ENCODE data around the gene TJP1.
"Not testable (repeated sequence)": the region's sequence is repeated elsewhere in the genome, so short reads cannot be mapped to it uniquely, and the experiment has no call there.

TJP1 gene

DNA sequence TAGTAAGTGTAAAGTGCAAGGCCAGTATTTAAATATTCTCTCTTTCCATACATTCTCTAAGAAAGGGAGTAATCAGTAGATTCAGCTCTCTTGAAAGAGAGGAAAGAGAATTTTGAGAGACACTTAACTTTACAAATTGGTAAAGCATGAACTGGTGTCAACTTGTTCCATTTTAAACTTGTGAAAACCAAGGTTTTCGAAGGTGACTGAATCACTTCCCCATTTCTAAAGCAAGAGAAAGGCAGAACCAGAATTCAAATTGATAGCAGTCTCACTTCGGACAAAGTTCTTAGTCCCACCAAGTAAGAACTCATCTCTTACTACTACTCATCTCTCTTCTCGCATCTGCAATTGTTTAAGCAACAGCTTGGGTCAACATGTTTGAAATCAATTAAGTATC, 22.4 kb downstream of the TJP1 start:
- no peak for DNase-seq

DNA sequence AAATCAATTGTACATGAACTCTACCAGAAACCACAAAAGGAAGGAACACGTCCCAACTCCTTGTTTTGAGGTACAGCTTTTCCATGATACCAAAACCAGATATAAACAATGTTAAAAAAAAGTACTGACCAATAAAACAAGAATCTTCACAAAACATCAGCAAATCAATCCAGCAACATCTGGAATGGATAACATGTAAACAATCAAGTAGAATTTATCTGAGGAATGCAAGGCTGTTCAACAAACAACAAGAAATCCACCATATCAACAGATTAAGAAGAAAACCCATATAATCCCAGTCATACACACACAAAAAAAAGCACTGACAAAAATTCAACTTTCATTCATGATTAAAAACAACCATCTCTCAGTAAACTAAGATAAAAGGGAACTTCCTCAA, 26.7 kb downstream of the TJP1 start:
- no peak for DNase-seq

DNA sequence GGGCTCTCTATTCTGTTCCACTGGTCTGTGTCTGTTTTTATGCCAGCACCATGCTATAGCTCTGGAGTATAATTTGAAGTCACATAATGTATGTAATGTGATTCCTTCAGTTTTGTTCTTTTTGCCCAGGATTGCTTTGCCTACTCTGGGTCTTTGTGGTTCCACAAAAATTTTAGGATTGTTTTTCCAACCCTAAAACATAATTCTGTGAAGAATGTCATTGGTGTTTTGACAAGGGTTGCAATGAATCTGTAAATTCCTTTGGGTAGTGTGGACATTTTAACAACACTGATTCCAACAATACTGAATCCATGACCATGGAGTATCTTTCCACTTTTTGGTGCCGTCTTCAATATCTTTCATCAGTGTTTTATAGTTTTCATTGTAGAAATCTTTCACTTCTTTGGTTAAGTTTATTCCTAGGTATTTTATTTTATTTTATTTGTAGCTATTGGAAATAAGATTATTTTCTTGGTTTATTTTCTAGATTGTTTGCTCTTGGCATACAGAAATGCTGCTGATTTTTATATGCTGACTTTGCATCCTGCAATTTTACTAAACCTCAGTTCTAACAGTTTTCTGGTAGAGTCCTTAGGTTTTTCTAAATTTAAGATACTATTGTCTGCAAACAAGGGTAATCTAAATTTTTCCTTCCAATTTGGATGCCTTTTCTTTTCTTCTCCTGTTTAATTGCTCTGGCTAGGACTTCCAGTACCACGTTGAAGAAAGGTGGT, 29.7 kb downstream of the TJP1 start:
- no peak for DNase-seq

DNA sequence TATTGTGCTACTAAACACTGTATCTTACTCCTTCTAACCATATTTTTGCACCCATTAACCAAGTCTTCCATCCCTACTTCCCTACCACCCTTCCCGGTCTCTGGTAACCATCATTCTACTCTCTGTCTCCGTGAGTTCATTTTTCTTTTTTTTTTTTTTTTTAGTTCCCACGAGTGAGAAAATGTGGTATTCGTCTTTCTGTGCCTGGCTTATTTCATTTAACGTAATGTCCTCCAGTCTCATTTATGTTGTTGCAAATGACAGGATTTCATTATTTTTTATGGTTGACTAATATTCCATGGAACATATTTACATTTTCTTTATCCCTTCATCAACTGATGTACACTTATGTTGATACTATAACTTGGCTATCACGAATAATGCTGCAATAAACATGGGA, 31.7 kb downstream of the TJP1 start:
- DNase-seq = no peak

DNA sequence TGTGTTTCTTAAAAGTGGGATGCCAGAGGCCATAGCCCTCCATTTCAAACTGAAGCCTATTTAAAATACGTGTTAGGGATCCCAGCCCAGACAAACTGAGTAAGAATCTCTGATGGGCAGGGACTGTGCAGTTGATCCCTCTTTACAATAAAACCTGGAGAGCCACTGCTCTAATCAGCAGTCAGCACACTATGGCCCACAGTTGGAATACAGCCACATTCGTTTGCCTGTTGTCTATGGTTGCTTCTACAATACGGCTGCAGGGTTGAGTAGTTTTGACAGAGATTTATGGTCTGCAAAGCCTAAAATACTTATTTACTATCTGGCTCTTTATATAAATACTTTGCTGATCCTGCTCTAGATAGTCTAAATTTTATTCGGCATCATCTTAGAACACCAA, 32.4 kb downstream of the TJP1 start:
- DNase-seq = no peak

GRCh38 chr15:29788433-29789034, 33.7 kb downstream of the TJP1 start:
- DNase-seq = no peak

DNA sequence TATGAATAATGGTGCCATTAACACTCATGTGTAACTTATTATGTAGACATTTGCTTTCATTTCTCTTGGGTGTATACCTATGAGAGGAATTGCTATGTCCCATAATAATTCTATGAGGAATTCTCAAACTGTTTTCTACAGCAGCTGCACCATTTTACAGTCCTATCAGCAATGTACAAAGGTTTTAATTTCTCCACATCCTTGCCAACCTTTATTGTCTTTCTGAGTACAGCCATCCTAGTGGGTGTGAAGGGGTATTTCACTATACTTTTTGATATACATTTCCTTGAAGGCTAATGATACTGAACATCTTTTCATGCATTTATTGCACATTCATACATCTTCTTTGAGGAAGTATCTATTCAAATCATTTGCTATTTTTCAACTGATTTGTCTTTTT, 34.5 kb downstream of the TJP1 start:
- DNase-seq = no peak

DNA sequence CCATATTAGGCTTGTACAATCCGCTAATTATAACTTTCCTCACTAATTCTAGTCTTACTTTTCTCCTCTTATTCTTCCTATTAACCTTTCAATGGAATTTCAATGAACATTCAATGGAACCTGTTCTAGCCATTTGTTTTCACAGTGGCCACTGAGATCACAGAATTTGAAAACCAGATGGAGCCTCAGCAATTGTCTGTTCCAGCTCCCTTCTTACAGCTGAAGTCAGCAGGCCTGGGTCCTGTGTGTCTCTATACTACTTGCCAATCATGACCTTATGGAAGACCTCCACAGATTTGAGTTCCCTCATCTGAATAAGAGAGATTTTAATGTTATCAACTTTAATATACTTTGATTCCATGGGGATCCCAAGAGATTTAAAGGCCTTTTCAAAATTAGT, 36.6 kb downstream of the TJP1 start:
- no peak for DNase-seq

- no peak for DNase-seq
These were observed 37.1 kb downstream of the TJP1 start for GRCh38 chr15:29785136-29785535.

DNA sequence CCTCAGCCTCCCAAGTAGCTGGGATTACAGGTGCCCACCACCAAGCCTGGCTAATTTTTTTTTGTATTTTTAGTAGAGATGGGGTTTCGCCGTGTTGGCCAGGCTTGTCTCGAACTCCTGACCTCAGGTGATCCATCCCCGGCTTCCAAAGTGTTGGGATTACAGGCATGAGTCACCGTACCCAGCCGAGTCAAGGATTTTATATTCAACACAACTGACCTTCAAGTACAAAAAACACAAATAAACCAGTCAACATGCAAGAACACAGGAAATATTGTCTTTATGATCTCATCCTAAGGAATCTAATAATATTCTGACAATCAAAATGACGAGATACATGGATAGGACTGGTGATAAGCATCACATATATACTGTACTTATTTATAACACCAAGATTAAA, 37.9 kb downstream of the TJP1 start:
- no peak for DNase-seq

GRCh38 chr15:29782816-29783215, 39.5 kb downstream of the TJP1 start:
- not testable (repeated sequence) for DNase-seq

- DNase-seq = no peak
These were observed 43.9 kb downstream of the TJP1 start for GRCh38 chr15:29778382-29778781.

DNA sequence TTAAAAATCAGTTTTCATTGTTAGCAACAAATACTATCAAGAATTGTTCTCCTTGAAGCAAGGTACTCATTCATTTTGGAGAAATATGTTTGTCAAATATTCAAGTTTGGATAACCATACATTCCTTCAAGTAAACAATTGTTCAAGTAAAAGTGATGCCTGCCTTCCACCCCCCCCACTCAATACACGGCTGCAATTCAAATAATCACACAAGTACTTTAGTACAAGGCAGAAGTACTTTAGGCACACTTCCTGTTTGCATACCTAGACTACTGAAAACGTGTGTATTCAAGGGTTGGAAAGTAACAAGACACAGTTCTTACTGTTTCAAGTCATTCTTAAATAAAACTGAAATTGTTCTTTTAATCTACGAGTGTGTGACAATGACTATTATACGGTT, 45.4 kb downstream of the TJP1 start:
- DNase-seq = no peak

DNA sequence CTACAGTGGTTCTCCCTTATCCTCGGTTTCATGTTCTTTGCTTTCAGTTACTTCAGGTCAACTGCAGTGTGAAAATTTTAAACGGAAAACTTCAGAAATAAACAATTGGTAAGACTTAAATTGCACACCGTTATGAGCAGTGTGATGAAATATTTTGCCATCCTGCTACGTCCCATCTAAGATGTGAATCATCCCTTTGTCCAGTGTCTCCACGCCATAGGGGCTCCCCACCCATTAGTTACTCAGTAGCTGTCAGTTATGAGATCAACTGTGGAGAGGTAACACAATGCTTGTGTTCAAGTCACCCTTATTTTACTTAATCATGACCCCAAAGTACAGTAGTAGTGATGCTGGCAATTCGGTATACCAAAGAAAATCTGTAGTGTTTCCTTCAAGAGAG, 47.4 kb downstream of the TJP1 start:
- no peak for DNase-seq

GRCh38 chr15:29773816-29774215, 48.5 kb downstream of the TJP1 start:
- DNase-seq = no peak

DNA sequence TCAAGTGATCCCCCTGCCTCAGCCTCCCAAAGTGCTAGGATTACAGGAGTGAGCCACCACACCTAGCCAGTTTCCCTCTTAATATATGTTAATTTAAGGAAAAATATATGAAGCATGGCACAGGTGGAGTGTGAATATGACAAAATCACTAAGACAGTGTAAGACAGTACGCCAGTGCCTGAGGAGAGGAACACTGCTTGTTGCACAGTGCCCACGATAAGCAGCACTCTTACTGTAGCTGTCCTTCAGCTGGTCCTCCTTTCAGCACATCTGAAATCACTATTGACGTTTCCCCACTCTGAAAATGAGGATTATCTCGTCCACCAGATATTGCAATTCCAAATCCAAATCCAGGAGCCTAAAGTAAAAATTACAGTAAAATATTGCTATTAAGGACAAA, 49.3 kb downstream of the TJP1 start:
- no peak for DNase-seq

GRCh38 chr15:29770796-29771195, 51.5 kb downstream of the TJP1 start:
- no peak for DNase-seq

DNA sequence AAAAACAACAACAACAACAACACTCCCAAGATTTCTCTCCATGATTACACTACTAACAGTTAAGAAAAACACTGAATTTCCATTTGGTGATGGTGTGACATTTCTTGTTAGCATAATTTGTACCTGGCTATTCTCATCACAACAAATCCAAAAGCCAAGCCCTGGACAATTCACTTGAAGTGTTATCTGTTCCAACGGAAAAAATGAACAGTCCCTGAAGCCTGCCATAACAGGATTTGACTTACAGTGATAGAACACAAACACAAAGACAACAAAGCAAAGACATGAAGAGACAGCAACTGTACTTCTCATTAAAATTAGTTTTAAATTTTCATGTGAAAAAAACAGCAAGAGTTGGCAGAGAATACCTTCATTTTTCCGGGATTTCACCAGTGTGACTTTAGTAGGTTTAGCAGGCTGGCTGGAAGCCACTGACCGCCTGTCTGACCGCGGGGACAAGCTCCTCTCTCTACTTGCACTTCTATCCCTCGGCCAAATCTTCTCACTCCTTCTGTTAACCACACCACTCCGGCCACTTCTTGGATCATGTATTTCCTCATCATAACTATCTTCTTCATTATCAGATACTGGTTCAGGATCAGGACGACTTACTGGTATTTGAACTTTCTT, 56.3 kb downstream of the TJP1 start:
- DNase-seq = no peak

- DNase-seq = no peak
These were observed 56.9 kb downstream of the TJP1 start for GRCh38 chr15:29765234-29765841.

GRCh38 chr15:29759596-29759995, 62.7 kb downstream of the TJP1 start:
- DNase-seq = no peak

DNA sequence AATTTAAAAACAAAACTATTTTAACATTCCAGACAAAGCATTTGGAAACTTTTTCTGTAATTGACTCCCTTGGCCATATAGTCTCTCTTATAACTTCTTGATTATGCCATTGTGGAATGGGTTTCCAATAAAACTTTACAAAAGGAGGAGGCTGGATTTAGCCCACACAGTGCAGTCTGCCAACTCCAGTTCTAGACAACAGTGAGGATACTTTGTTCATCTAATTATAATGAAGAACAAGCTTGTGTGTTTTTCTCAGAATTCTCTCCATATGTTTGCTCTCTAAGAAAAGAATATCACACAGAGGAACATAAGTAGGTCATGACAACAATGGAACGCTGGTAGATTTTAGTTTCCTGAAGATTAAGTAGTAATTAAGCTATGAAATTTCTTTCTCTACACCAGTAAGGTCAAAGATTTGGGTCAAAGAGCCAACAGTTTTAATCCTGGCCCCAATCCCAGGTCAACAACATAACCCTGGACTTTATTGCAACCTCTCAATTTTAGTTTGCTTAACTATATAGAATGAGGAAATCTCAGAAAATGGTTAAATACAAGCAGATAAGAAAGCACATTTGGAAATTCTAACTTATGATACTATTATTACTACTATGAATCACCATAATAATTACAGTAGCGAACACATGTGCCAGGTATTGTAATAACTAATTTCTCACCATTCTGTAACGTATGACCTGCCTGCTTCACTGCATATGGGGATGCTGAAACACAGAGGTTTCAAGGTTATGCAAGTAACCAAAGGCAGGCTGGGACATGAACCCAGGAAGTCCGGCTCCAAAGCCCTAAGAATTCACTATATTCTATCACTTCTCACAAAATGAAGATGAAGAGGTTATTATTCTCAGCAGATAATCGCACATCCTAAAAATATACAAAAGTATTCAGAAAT, 65.7 kb downstream of the TJP1 start:
- no peak for DNase-seq

- not testable (repeated sequence) for DNase-seq
These were observed 68.3 kb downstream of the TJP1 start for GRCh38 chr15:29754009-29754408.

GRCh38 chr15:29753506-29753905, 68.8 kb downstream of the TJP1 start:
- no peak for DNase-seq

Data from CD4-positive, alpha-beta T cell treated with Interleukin-17A for 4 hours (primary cell).